GM10266 (cell line): ENCODE data around the gene ANKRD33B.

Experiments used
- DNase-seq: peaks from one replicate; pipeline ENCODE4 v3.0.0; 2012; ENCODE audit errors: extremely low spot score
- CTCF ChIP-seq: IDR thresholded peaks from 2 replicates; pipeline ENCODE4 v1.5.1; 2012; ENCODE audit warnings: mild to moderate bottlenecking, low read depth; ENCODE audit not compliant: control insufficient read depth, insufficient read depth; ENCODE audit errors: missing control alignments

ANKRD33B gene

GRCh38 chr5:10620346-10620745 is 56.5 kb downstream of the ANKRD33B start:
- TF ChIP-seq CTCF: no peak
- DNase-seq: no peak

GRCh38 chr5:10621832-10622231 is 58.0 kb downstream of the ANKRD33B start:
- no peak for DNase-seq

GRCh38 chr5:10622810-10623209 is 58.9 kb downstream of the ANKRD33B start:
- DNase-seq: no peak
- TF ChIP-seq CTCF: no peak

More at GRCh38 chr5:10621832-10622231, 58.0 kb downstream of the ANKRD33B start:
- no peak for TF ChIP-seq CTCF

- no peak for DNase-seq
- no peak for TF ChIP-seq CTCF
Measured at GRCh38 chr5:10623305-10623910, 59.5 kb downstream of the ANKRD33B start.

- DNase-seq: no peak
- no peak for TF ChIP-seq CTCF
Measured at GRCh38 chr5:10624206-10624605, 60.3 kb downstream of the ANKRD33B start.

- no peak for DNase-seq
- TF ChIP-seq CTCF: no peak
Measured at GRCh38 chr5:10624679-10625078, 60.8 kb downstream of the ANKRD33B start.

- no peak for DNase-seq
- TF ChIP-seq CTCF: no peak
Measured at GRCh38 chr5:10625700-10626472, 62.0 kb downstream of the ANKRD33B start.
